Motor neuron (in vitro differentiated cells): Measurements from ENCODE around the gene PPIP5K2. TPM values are rescaled to one million over a fixed set of nuclear protein-coding genes. Genes with fewer than 3 reads are reported as not detected.
"Not testable (repeated sequence)": the region's sequence is repeated elsewhere in the genome, so short reads cannot be mapped to it uniquely, and the experiment has no call there.

Experiments used
- ATAC-seq, 8 experiments: fragments of 200-7000 bp; cut with Tn5 transposase; replicated peaks in 6 of 8; 2 replicates each; pipeline ENCODE4 v1.8.0; 2021; ENCODE audit warnings: mild to moderate bottlenecking in 8 of 8, moderate library complexity in 8 of 8
- H3K27ac ChIP-seq, 2 donors: fragments of 250-450 bp; sonication (Bioruptor Pico); 2 replicates each; pipeline ENCODE4 v1.9.0; 2021; ENCODE audit warnings: antibody characterized with exemption in 2 of 2, mild to moderate bottlenecking in 2 of 2, moderate library complexity in 1 of 2
- H3K4me1 ChIP-seq, 2 donors: fragments of 250-450 bp; sonication (Bioruptor Pico); replicated peaks in 1 of 2; 2 replicates each; pipeline ENCODE4 v1.6.1; 2021; ENCODE audit warnings: antibody characterized with exemption in 2 of 2, mild to moderate bottlenecking in 2 of 2, moderate library complexity in 1 of 2
- H3K4me3 ChIP-seq, 5 donors: fragments of 250-450 bp; sonication (Bioruptor Pico); 2 replicates each; pipeline ENCODE4 v1.9.0; 2021; ENCODE audit warnings: antibody characterized with exemption in 5 of 5, mild to moderate bottlenecking in 5 of 5, moderate library complexity in 4 of 5
- WGBS, 10 experiments: fragments of 450-650 bp; shearing (Covaris generic); methylation state at CpG; one replicate each; pipeline ENCODE4 v1.0.0; 2022; 5-methylcytosine and 5-hydroxymethylcytosine counted together
- in situ Hi-C, 9 experiments: fragments of 400-800 bp; cut with MboI; loops; one replicate each; pipeline ENCODE4 v1.15.0; 2021; ENCODE audit warnings: low sequenced_read_pairs in 9 of 9, low pct_unique_long_range_greater_than_20kb in 2 of 9; ENCODE audit not compliant: unreplicated experiment in 9 of 9
- total RNA-seq, 8 experiments: library from RNA; unstranded; fragments of 300-600 nt; gene quantifications; 2 replicates each; pipeline versions ENCODE4 v1.2.3 to v1.2.4, GENCODE V29; 2022

The PPIP5K2 gene
- total RNA-seq, 8 experiments from 2014 or later: 36.2 to 54.5 (median 50.6) TPM

DNA sequence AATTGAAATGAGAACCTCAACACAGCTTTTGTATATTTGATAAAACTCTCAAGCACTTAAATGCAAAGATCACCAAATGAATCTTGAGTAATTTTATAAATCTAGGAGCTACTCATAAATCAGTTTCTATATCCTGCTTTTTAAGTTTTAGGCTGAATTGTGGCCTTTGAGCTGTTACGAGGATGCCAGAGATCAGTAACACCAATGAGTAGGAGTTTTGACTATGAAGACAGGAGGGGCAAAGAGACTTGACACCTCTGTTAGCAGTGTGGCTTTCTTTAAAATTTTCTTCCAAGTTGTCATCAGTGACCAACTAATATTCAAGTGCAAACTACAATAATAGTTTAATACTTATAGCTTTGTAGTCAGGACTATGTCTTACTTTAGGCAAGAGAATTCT, 12.6 kb downstream of the PPIP5K2 start:
- no peak for ATAC-seq
- H3K4me1 ChIP-seq: no peaks in the 10 kb centered on the region
- in situ Hi-C loops: loop anchor here in 1 of 9 experiments (25.0 kb wide), 1 partner anchor 545 kb away; no protein-coding TSS in a partner anchor
- 78 to 100% (median 100%) methylated on average over 1 of the region's 1 CpG; no CpG with 5 or more reads in 3 of the 10 experiments for WGBS, 10 experiments
- H3K4me3 ChIP-seq: no peak overlapping the region
- H3K27ac ChIP-seq: no peak overlapping the region

DNA sequence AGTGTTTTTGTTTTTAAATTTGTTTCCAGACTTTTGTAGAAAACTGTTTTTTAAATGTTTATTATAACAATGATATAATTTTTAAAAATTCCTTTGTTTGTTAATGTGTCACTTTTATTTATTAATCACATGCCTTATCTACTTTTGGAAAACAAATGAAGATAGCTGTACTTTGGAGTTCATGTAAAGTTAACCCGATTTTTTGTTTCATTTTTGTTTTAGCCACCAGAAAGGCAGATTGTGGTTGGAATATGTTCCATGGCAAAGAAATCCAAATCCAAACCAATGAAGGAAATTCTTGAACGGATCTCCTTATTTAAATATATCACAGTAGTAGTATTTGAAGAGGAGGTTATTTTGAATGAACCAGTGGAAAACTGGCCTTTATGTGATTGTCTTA, 13.1 kb downstream of the PPIP5K2 start:
- Histone ChIP-seq H3K4me1 (no peaks in the 10 kb centered on the region), H3K27ac (no peak overlapping the region), H3K4me3 (no peak overlapping the region)
- no peak for ATAC-seq
- WGBS, 10 experiments: 50 to 100% (median 90%) methylated on average over 2 of the region's 2 CpGs
- in situ Hi-C loops: loop anchor here in 1 of 9 experiments (25.0 kb wide), 1 partner anchor 546 kb away; no protein-coding TSS in a partner anchor

DNA sequence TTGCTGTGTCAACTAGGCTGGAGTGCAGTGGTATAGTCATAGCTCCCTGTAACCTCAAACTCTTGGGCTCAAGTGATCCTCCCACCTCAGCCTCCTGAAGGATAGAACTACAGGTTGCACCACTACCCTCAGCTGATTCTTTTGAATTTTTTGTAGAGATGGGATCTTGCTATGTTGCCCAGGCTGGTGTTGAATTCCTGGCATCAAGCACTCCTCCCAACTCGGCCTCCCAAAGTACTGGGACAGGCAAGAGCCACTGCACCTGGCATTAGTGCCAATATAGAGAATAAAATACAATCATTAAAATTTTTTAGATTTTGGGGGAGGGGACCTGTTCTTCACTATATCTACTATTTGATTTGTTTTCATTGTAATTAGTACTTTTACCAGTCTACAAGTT, 15.4 kb downstream of the PPIP5K2 start:
- WGBS, 10 experiments: 91 to 100% (median 100%) methylated on average over 1 of the region's 1 CpG; no CpG with 5 or more reads in 5 of the 10 experiments
- Histone ChIP-seq H3K4me1 (no peaks in the 10 kb centered on the region), H3K27ac (no peak overlapping the region), H3K4me3 (no peak overlapping the region)
- in situ Hi-C loops: loop anchor here in 1 of 9 experiments (25.0 kb wide), 1 partner anchor 548 kb away; no protein-coding TSS in a partner anchor
- no peak for ATAC-seq

DNA sequence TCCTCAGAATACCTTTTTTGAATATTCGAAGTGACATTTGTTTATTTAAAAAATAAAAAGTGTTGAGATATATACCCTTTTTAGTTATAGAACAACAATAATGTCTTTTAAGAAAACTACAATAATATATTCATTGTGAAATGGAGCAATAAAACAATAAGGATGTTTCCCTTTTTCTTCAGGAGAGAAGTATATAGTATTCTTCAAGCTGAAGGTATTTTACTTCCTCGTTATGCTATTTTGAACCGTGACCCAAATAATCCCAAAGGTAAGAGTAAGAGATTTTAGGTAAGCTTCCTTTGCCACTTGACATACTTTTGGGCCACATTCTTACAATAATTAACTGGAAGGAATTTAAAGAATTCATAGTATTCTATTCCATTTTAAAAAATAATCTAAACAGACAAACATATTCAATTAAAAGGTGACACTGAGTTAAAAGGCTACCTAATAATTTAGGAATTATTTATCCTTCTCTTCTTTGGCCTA, 18.1 kb downstream of the PPIP5K2 start:
- in situ Hi-C loops: loop anchor here in 1 of 9 experiments (25.0 kb wide), 1 partner anchor 551 kb away; no protein-coding TSS in a partner anchor
- no peak overlapping the region for H3K4me3 ChIP-seq
- H3K27ac ChIP-seq: no peak overlapping the region
- ATAC-seq: no peak
- 61 to 100% (median 86%) methylated on average over 1 to 3 of the region's 3 CpGs for WGBS, 10 experiments
- H3K4me1 ChIP-seq: no peaks in the 10 kb centered on the region

DNA sequence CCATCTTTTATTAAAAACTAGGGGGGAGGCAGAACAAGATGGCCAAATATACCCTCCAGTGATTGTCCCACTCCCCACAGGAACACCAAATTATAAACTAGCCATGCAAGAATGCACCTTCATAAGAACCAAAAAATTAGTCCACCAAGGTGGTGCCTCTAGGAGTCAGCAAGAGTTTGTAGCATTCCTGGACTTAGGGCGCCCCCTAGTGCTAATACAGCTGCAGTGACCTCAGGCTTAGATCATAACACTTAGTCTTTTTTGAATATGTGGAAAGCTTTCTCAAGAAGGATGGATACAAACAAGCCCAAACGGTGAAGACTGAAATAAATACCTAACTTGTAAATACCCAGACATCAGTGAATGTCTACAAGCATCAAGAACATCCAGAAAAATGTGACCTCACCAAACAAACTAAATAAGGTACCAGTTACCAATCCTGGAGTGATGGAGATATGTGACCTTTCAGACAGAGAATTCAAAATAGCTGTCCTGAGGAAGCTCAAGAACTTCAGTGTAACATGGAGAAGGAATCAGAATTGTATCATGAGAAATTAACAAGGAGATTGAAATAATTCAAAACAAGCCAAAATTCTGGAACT, 19.3 kb downstream of the PPIP5K2 start:
- H3K4me3 ChIP-seq: no peak overlapping the region
- peak; percentile 64 to 95 (median 77) for ATAC-seq
- no peaks in the 10 kb centered on the region for H3K4me1 ChIP-seq
- in situ Hi-C loops: loop anchor here in 1 of 9 experiments (25.0 kb wide), 1 partner anchor 552 kb away; no protein-coding TSS in a partner anchor
- 0% methylated on average over 1 to 2 of the region's 2 CpGs; no CpG with 5 or more reads in 4 of the 10 experiments for WGBS, 10 experiments
- H3K27ac ChIP-seq: no peak overlapping the region

DNA sequence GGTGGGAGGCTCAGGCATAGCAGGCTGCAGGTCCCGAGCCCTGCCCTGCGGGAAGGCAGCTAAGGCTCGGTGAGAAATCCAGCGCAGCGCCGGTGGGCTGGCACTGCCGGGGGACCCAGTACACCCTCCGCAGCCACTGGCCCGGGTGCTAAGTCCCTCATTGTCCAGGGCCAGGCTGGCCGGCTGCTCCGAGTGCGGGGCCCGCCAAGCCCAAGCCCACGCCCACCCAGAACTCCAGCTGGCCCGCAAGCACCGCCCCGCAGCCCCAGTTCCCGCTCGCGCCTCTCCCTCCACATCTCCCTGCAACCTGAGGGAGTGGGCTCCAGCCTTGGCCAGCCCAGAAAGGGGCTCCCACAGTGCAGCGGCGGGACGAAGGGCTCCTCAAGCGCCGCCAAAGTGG, 22.0 kb downstream of the PPIP5K2 start:
- H3K4me3 ChIP-seq, H3K27ac ChIP-seq, H3K4me1 ChIP-seq, ATAC-seq: not testable (repeated sequence)
- in situ Hi-C loops: loop anchor here in 1 of 9 experiments (25.0 kb wide), 1 partner anchor 555 kb away; no protein-coding TSS in a partner anchor
- WGBS, 10 experiments: 90 to 100% methylated on average over 1 to 2 of the region's 25 CpGs; no CpG with 5 or more reads in 8 of the 10 experiments

DNA sequence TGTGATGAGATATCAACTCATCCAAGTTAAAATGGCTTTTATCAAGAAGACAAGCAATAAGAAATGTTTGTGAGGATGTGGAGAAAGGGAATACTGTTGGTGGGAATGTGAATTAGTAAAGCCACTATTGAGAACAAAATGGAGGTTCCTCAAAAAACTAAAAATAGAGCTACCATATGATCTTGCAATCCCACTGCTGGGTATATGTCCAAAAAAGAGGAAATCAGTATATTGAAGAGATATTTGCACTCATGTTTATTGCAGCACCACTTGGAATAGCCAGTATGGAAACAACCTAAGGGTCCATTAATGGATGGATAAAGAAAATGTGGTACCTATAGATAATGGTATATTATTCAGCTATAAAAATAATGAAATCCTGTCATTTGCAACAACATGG, 25.1 kb downstream of the PPIP5K2 start:
- in situ Hi-C loops: loop anchor here in 1 of 9 experiments (25.0 kb wide), 1 partner anchor 558 kb away; no protein-coding TSS in a partner anchor

DNA sequence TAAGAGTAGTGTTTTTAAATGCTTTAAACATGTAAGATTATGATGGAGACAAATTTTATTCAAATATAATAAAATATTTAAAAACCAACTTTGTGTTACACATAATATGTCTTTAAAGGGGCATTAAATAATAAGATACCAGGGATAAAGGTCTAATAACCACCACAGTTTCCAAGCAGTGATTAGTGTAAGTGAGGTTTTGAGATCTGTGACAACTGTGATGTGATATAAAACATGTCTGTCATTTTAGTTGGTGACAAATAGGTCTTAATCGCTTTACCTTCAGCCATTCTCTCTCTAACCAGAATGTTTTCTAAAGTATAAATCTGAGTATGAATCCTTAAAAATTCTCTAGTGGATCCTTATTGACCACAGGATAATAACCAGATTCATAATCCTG, 28.1 kb downstream of the PPIP5K2 start:
- no peak for ATAC-seq
- in situ Hi-C loops: loop anchor here in 1 of 9 experiments (25.0 kb wide), 1 partner anchor 561 kb away; no protein-coding TSS in a partner anchor
- H3K27ac ChIP-seq: no peak overlapping the region
- H3K4me1 ChIP-seq: no peaks in the 10 kb centered on the region
- WGBS, 10 experiments: 86 to 100% (median 100%) methylated on average over 1 of the region's 1 CpG; no CpG with 5 or more reads in 4 of the 10 experiments
- no peak overlapping the region for H3K4me3 ChIP-seq

More for the DNA sequence above, 25.1 kb downstream of the PPIP5K2 start:
- Histone ChIP-seq H3K27ac (no peak overlapping the region), H3K4me3 (no peak overlapping the region), H3K4me1 (no peaks in the 10 kb centered on the region)
- ATAC-seq: no peak

DNA sequence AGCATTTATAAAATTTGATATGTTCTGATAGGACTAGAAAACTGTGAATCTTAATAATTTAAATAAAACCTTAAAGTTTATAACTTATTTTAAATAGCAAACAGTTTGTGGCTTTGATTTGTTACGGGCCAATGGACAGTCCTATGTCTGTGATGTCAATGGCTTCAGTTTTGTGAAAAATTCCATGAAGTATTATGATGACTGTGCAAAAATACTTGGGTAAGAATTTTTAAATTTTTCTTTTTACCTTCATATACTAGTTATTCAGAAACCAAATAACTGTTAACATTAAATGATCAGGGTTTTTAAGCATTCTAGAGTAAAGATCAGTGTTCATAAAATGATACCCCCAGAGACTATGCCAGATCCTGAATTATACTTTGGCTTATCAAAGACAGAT, 31.1 kb downstream of the PPIP5K2 start:
- H3K4me1 ChIP-seq: no peaks in the 10 kb centered on the region
- H3K27ac ChIP-seq: no peak overlapping the region
- H3K4me3 ChIP-seq: no peak overlapping the region
- 92 to 100% (median 100%) methylated on average over 1 of the region's 1 CpG; no CpG with 5 or more reads in 1 of the 10 experiments for whole genome bisulfite sequencing, 10 experiments
- in situ Hi-C loops: no loop called here
- no peak for ATAC-seq

DNA sequence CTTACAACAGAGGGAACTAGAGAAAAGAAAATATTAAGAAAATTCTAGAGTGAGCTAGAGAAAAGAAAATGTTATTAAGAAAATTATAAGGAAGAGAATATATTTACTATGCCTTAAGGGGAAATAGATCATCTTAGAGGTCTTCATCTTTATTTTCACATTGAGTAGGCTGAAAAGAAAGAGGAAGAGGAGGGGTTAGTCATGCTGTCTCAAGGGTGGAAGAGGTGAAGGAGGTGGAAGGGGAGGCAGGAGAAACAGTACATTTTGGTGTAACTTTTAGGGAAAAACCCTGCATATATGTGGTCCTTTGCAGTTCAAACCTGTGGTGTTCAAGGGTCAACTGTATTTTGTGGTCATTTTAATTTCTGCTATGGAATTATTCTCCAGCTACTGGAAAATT, 46.6 kb downstream of the PPIP5K2 start:
- Histone ChIP-seq H3K27ac (no peak overlapping the region), H3K4me3 (no peak overlapping the region), H3K4me1 (no peaks in the 10 kb centered on the region)
- no peak for ATAC-seq
- in situ Hi-C loops: no loop called here

DNA sequence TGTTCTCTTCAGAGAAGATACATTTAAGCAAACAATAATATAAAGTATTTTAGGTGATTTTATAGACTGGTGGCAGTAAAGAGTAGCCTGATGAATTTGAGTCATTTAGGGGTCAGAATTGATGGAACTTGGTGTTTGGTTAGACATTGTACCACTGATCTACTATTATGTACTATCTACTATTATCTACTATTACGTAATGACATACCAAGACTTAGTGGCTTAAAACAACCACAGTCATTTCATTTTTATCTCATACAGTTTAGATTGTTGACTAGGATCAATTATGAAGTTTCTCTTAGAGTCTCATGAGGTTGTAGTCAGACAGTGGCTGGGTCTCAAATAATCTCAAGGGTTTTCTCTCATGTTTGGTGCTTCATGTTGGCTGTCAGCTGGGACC, 54.0 kb downstream of the PPIP5K2 start:
- WGBS, 10 experiments: 89 to 100% (median 100%) methylated on average over 1 of the region's 1 CpG; no CpG with 5 or more reads in 3 of the 10 experiments
- in situ Hi-C loops: no loop called here
- no peak overlapping the region for H3K4me3 ChIP-seq
- no peak for ATAC-seq
- H3K27ac ChIP-seq: no peak overlapping the region
- no peaks in the 10 kb centered on the region for H3K4me1 ChIP-seq

DNA sequence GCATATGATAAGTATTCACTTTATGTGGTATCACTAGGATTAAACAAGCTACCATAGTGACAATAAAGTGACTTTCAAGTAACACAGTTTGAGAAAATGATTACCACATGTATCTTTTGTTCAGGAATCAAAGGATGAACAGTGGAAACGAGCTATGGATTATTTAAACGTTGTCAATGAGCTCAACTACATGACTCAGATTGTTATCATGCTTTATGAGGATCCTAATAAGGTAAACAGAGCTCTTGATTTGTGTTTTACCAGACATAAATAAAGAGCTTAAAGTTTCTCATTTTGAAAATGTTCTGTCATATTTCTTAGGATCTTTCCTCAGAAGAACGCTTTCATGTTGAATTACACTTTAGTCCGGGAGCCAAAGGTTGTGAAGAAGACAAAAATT, 57.4 kb downstream of the PPIP5K2 start:
- Histone ChIP-seq H3K4me3 (no peak overlapping the region), H3K27ac (no peak overlapping the region), H3K4me1 (no peaks in the 10 kb centered on the region)
- in situ Hi-C loops: no loop called here
- no peak for ATAC-seq
- WGBS, 10 experiments: 64 to 100% (median 83%) methylated on average over 2 to 4 of the region's 4 CpGs; no CpG with 5 or more reads in 1 of the 10 experiments

DNA sequence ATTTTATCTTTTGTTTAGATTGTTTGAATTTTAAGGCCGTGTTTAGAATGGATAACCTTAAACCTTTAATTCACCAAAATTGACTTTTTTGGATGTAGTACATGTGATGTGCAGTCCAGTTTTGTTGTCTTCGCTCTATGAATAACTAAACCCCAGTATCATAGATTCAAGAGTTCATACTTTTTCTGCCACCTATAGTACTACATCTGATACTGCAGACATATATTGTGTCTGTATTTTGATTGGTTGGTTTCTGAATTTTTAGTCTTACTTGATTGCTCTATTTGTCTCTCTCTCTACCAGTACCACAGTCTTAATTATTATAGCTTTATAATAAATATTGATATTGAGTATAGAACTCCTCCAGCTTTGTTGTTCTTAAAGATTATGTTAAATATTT, 58.1 kb downstream of the PPIP5K2 start:
- H3K27ac ChIP-seq: no peak overlapping the region
- 73 to 100% (median 100%) methylated on average over 1 to 2 of the region's 2 CpGs; no CpG with 5 or more reads in 2 of the 10 experiments for WGBS, 10 experiments
- no peak overlapping the region for H3K4me3 ChIP-seq
- ATAC-seq: no peak
- in situ Hi-C loops: no loop called here
- H3K4me1 ChIP-seq: no peaks in the 10 kb centered on the region
